ENCODE measurements around the gene DLG2. TPM values are rescaled to one million over a fixed set of nuclear protein-coding genes. Genes with fewer than 3 reads are reported as not detected.

DLG2 gene
- total RNA-seq, 1 donor from 2014 or later = 2.1 TPM

DNA sequence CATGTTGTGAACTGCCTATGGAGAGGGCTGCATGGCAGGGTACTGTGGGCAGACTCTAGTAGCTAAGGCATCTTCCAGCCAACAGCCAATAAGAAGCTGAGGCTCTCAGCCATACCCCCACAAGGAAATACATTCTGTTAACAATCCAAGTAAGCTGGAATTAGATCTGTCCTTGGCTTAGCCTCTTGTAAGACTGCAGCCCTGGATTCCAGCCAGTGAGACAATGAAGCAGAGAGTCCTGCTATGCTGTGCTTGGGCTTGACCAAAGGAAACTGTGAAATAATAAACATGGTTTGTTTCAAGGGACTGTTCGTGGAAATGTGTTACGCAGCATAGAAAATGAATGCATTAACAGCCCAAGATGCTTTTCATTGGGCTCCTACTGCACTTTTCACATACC is 1243.6 kb downstream of the DLG2 start:
- no peaks in the 10 kb centered on the region for H3K4me1 Mint-ChIP-seq
- no peaks in the 10 kb centered on the region for H3K36me3 Mint-ChIP-seq (ENCODE audit: low read depth)
- no peak for DNase-seq (ENCODE audit: low read depth, low spot score)
- H3K9me3 Mint-ChIP-seq = no peaks in the 10 kb centered on the region
- H3K27ac Mint-ChIP-seq (ENCODE audit: unreplicated experiment) = no peak overlapping the region
- H3K4me3 Mint-ChIP-seq = no peak overlapping the region
- H3K27me3 Mint-ChIP-seq (ENCODE audit: low read depth) = no peaks in the 10 kb centered on the region
- TF ChIP-seq, protein P1, sequence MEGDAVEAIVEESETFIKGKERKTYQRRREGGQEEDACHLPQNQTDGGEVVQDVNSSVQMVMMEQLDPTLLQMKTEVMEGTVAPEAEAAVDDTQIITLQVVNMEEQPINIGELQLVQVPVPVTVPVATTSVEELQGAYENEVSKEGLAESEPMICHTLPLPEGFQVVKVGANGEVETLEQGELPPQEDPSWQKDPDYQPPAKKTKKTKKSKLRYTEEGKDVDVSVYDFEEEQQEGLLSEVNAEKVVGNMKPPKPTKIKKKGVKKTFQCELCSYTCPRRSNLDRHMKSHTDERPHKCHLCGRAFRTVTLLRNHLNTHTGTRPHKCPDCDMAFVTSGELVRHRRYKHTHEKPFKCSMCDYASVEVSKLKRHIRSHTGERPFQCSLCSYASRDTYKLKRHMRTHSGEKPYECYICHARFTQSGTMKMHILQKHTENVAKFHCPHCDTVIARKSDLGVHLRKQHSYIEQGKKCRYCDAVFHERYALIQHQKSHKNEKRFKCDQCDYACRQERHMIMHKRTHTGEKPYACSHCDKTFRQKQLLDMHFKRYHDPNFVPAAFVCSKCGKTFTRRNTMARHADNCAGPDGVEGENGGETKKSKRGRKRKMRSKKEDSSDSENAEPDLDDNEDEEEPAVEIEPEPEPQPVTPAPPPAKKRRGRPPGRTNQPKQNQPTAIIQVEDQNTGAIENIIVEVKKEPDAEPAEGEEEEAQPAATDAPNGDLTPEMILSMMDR (conservative IDR thresholded peaks at IDR 0.05) = no peak

DNA sequence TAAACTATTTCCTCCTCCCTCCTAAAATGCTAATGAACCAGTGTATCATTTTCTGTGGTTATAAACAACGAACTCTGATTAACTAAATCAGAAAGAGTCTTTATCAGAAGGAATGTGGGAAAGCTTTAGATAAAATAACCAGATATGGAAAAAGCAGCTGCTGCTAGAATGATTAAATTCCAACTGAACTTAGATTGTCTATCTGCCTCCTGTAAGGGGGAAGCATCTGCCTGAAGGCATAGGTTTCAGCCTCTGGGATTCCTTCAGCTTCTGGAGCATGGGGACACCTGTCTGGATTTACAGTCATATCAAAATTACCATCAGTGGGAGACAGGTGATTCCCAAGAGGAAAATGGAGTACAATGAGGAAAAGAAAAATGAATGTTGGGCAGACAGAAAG is 1245.5 kb downstream of the DLG2 start:
- no peaks in the 10 kb centered on the region for H3K27me3 Mint-ChIP-seq (ENCODE audit: low read depth)
- H3K9me3 Mint-ChIP-seq = no peaks in the 10 kb centered on the region
- H3K4me1 Mint-ChIP-seq = no peaks in the 10 kb centered on the region
- TF ChIP-seq, protein P1 (conservative IDR thresholded peaks at IDR 0.05) = no peak
- H3K27ac Mint-ChIP-seq (ENCODE audit: unreplicated experiment) = no peak overlapping the region
- no peaks in the 10 kb centered on the region for H3K36me3 Mint-ChIP-seq (ENCODE audit: low read depth)
- no peak for DNase-seq (ENCODE audit: low read depth, low spot score)
- no peak overlapping the region for H3K4me3 Mint-ChIP-seq

DNA sequence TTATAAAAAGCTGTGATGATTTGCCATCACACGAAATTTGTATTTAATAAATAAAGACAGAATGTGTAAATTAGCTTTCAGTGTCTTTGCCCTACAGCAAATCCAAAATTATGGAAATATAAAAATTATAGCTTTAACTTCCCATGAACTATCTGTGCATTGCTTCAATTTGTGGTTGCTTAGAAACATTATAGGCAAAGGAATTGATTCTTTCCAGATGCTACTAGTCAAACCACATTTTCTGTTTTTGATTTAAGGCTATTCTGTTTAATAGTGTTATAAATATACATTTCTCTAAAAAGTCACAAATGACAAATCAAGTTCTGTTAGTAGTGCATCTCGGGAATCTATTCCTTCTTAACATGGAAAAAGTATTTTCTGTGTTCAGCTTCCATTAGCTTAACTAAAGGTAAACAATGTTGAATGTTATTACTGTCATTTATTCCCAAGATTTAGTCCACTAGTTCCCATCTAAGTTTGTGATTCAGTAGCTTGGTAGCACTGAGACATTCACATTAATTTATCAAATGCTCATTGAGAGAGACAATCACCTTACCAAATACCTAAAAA is 1254.7 kb downstream of the DLG2 start:
- TF ChIP-seq, protein P1 (conservative IDR thresholded peaks at IDR 0.05) = no peak
- Mint-ChIP-seq H3K9me3 (no peaks in the 10 kb centered on the region), H3K27ac (ENCODE audit: unreplicated experiment) (no peak overlapping the region)

DNA sequence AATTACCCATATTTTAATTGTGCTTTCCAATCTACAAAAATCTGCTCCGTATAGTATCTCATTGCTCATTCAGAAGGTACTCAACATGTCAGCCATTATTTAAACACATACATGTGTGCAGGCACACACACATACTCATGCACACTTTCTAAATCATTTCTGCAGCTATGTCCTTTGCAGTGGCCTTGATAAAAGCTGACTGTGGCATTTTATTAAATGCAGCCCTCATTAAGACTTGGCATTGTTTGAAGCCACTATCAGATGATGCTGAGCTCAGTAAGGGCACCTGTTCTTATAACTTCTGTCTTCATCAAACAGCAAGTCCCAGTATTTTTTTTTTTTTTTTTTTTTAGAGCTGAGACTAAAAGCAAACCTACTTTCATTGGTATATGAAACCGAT is 1269.1 kb downstream of the DLG2 start:
- no peak for DNase-seq (ENCODE audit: low read depth, low spot score)
- Mint-ChIP-seq H3K4me1 (no peaks in the 10 kb centered on the region), H3K4me3 (no peak overlapping the region), H3K27me3 (ENCODE audit: low read depth) (peaks cover 23% of the 10 kb centered on the region), H3K9me3 (no peaks in the 10 kb centered on the region), H3K36me3 (ENCODE audit: low read depth) (no peaks in the 10 kb centered on the region), H3K27ac (ENCODE audit: unreplicated experiment) (no peak overlapping the region)
- TF ChIP-seq, protein P1 (conservative IDR thresholded peaks at IDR 0.05) = no peak

More for the DNA sequence above, 1254.7 kb downstream of the DLG2 start:
- no peaks in the 10 kb centered on the region for H3K27me3 Mint-ChIP-seq (ENCODE audit: low read depth)
- no peak overlapping the region for H3K4me3 Mint-ChIP-seq
- DNase-seq (ENCODE audit: low read depth, low spot score) = no peak
- H3K36me3 Mint-ChIP-seq (ENCODE audit: low read depth) = no peaks in the 10 kb centered on the region
- H3K4me1 Mint-ChIP-seq = no peaks in the 10 kb centered on the region

GRCh38 chr11:84355911-84356310 is 1271.2 kb downstream of the DLG2 start:
- Mint-ChIP-seq H3K36me3 (ENCODE audit: low read depth) (no peaks in the 10 kb centered on the region), H3K27ac (ENCODE audit: unreplicated experiment) (no peak overlapping the region), H3K4me3 (no peak overlapping the region), H3K9me3 (no peaks in the 10 kb centered on the region), H3K27me3 (ENCODE audit: low read depth) (peaks cover 19% of the 10 kb centered on the region), H3K4me1 (no peaks in the 10 kb centered on the region)
- TF ChIP-seq, protein P1 (conservative IDR thresholded peaks at IDR 0.05) = no peak
- no peak for DNase-seq (ENCODE audit: low read depth, low spot score)
